Osteocyte (in vitro differentiated cells): ENCODE data around the gene TECR. TPM values are rescaled to one million over a fixed set of nuclear protein-coding genes. Genes with fewer than 3 reads are reported as not detected.

Source experiments
- DNase-seq: peaks from one replicate; pipeline ENCODE4 v3.0.0; 2021; ENCODE audit warnings: mixed read lengths; ENCODE audit not compliant: unreplicated experiment; ENCODE audit errors: extremely low spot score
- H3K27ac Mint-ChIP-seq: one replicate; pipeline ENCODE4 v1.8.0; 2021; ENCODE audit warnings: mild to moderate bottlenecking, mixed read lengths; ENCODE audit not compliant: unreplicated experiment
- H3K27me3 Mint-ChIP-seq: one replicate; pipeline ENCODE4 v1.8.0; 2021; ENCODE audit warnings: mixed read lengths; ENCODE audit not compliant: unreplicated experiment
- H3K36me3 Mint-ChIP-seq: one replicate; pipeline ENCODE4 v1.8.0; 2021; ENCODE audit warnings: mixed read lengths; ENCODE audit not compliant: unreplicated experiment
- H3K4me1 Mint-ChIP-seq: one replicate; pipeline ENCODE4 v1.8.0; 2021; ENCODE audit warnings: mixed read lengths; ENCODE audit not compliant: unreplicated experiment
- H3K4me3 Mint-ChIP-seq: one replicate; pipeline ENCODE4 v1.8.0; 2021; ENCODE audit warnings: mild to moderate bottlenecking, moderate library complexity, mixed read lengths; ENCODE audit not compliant: unreplicated experiment
- H3K9me3 Mint-ChIP-seq: one replicate; pipeline ENCODE4 v1.8.0; 2021; ENCODE audit warnings: mixed read lengths; ENCODE audit not compliant: unreplicated experiment
- total RNA-seq: library from RNA; stranded (reverse); gene quantifications from 2 replicates; pipeline ENCODE4 v1.2.1, GENCODE V29; 2021
- TF ChIP-seq, protein P1 (sequence below): fragments of 200-600 bp; sonication (generic); IDR thresholded peaks from 2 replicates; pipeline ENCODE4 v1.5.0; 2021; ENCODE audit warnings: antibody characterized with exemption, mild to moderate bottlenecking, moderate library complexity

Gene TECR
- total RNA-seq, 1 donor from 2014 or later: 136 TPM

DNA sequence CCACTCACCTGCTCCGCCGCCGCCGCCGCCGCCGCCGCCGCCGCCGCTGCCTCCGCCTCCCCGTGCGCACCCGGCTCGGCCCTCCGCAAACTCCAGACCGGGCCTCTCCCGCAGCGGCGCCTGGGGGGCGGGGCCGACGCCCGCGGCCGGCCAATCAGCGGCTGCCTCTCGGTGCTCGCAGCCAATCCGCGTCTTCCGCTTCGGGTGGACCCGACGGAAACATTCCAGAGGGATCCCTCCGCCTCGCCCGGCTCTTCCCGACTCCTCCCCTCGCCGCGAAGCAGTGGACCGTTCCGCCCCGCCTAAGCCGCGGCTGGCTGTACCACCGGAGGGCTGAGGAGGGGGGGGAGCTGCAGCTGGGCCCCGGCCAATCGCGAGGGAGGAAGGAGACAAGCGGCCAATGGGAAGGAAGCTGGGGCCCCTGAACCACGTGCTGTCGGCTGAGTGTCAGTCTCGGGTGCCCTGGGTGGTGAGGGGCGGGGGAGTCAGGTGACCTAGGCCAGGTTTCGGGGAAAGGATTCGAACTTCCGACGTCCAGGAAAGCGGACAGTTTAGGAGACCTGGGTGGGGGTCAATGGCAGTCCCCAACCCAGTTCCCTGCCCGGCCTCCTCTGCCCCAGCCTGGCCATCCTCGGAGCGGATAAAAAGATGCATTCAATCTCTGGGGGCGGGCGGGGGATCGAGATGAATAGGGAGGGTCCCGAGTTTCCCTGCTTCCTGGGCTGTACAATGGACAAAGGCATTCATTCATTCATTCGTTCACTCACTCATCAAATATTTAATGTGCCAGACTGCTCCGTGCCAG is 33.2 kb upstream of the TECR start, which contains the start of gene GIPC1:
Gene GIPC1 (minus strand): TSS at position 99 of the 805 bp plus-strand sequence. CDS start 13,151 bp downstream, outside the sequence.
- TF ChIP-seq, protein P1, sequence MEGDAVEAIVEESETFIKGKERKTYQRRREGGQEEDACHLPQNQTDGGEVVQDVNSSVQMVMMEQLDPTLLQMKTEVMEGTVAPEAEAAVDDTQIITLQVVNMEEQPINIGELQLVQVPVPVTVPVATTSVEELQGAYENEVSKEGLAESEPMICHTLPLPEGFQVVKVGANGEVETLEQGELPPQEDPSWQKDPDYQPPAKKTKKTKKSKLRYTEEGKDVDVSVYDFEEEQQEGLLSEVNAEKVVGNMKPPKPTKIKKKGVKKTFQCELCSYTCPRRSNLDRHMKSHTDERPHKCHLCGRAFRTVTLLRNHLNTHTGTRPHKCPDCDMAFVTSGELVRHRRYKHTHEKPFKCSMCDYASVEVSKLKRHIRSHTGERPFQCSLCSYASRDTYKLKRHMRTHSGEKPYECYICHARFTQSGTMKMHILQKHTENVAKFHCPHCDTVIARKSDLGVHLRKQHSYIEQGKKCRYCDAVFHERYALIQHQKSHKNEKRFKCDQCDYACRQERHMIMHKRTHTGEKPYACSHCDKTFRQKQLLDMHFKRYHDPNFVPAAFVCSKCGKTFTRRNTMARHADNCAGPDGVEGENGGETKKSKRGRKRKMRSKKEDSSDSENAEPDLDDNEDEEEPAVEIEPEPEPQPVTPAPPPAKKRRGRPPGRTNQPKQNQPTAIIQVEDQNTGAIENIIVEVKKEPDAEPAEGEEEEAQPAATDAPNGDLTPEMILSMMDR: no peak
- peak; percentile 99 for DNase-seq
- H3K9me3 Mint-ChIP-seq: no peaks in the 10 kb centered on the region
- H3K4me1 Mint-ChIP-seq: peaks cover 29% of the 10 kb centered on the region
- H3K36me3 Mint-ChIP-seq: peaks cover 11% of the 10 kb centered on the region
- peak within 1 kb of the TSS; percentile 84 for H3K27ac Mint-ChIP-seq
- H3K4me3 Mint-ChIP-seq: peak within 1 kb of the TSS; percentile 85
- no peaks in the 10 kb centered on the region for H3K27me3 Mint-ChIP-seq

DNA sequence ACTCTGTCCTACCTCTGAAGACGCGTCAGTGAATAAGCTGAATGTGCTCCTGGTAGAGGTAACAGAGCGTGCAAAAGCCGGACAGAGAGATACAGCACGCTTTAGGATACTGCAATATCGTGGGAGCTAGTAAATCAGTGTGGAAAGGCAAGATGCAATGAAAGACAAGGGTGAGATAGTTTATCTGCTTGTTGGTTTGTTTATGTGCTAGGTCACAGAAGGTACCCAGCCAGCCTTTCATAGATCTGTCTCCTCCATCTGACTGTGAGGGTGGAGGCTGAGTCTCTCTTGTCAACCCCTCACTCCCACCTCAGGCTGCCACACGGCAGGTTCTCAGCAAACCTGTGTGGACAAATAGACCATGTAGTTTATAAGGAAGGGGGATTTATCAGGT is 32.6 kb upstream of the TECR start:
- no peaks in the 10 kb centered on the region for H3K9me3 Mint-ChIP-seq

DNA sequence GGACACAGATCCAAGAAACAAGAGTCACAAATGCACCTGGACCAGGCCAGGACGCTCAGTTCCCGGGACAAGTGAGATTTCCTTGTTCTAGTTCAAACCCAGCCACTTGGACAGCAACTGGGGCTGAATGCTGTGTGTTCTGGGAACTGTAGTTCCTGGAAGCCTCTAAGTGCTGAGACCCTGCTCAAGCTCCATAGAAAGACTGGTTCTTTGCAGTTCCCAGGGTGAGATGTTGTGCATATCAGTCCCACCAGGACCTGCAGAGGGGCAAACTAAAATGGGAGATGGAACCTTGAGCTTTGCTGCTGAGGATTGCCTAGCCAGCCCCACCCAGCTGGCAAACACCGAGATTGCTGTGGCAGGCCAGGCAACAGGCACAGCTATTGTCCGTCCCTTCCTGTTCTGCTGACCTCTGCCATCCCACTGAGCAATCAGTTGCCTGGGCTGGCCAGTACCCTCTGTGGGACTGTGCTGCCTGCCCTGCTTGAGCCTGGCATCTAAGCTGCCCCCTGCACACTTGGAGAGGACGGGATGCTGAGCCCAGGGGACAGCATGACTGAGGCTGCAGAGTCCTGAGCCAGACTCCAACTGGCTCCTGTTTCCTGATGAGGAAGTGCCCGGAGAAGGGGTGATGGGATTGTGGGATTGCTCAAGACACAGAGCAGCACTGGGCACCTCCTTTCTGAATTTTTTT is 32.0 kb upstream of the TECR start:
- Mint-ChIP-seq H3K27ac (peak overlapping the region; percentile 84), H3K4me3 (no peak overlapping the region), H3K36me3 (peaks cover 6% of the 10 kb centered on the region), H3K27me3 (no peaks in the 10 kb centered on the region), H3K4me1 (peaks cover 30% of the 10 kb centered on the region), H3K9me3 (no peaks in the 10 kb centered on the region)
- TF ChIP-seq, protein P1: no peak
- no peak for DNase-seq

More for the DNA sequence above, 32.6 kb upstream of the TECR start:
- TF ChIP-seq, protein P1: no peak
- no peak for DNase-seq
- Mint-ChIP-seq H3K36me3 (peaks cover 7% of the 10 kb centered on the region), H3K27ac (peak overlapping the region; percentile 84), H3K27me3 (no peaks in the 10 kb centered on the region), H3K4me3 (peak overlapping the region; percentile 68), H3K4me1 (peaks cover 29% of the 10 kb centered on the region)

DNA sequence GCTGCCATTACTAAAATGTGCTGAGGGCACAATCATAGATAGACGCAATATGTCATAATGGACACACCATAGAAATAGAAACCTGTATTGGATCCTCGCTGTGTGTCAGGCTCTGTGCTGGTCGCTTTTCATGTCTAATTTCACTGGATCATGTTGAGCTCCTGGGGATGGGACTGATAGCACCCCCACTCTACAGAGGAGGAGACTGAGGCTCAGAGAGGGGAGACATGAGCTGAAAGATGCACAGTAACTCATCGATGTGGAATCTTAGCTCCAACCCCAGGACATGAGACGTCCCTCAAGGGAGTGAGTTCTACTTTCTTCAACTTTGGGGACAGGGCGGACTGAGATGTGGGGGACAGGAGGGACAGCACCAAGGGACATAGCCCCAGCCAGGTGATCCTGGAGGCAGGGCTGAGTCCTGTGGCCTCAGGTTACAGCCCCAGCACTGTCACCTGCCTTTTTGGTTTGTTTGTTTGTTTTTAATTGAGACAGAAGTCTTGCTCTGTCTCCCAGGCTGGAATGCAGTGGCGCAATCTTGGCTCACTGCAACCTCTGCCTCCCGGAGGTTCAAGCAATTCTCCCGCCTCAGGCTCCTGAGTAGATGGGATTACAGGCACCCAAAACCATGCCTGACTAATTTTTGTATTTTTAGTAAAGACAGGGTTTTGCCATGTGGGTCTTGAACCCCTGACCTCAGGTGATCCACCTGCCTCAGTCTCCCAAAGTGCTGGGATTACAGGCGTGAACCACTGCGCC is 26.9 kb upstream of the TECR start:
- Mint-ChIP-seq H3K27me3 (no peaks in the 10 kb centered on the region), H3K4me1 (peaks cover 30% of the 10 kb centered on the region), H3K36me3 (no peaks in the 10 kb centered on the region), H3K9me3 (no peaks in the 10 kb centered on the region), H3K4me3 (no peak overlapping the region), H3K27ac (no peak overlapping the region)
- TF ChIP-seq, protein P1: no peak
- no peak for DNase-seq
